ENCODE measurements around the gene ACTN2. TPM values are rescaled to one million over a fixed set of nuclear protein-coding genes. Genes with fewer than 3 reads are reported as not detected.

ACTN2 gene
- polyA plus RNA-seq, 1 experiment, result not detected

DNA sequence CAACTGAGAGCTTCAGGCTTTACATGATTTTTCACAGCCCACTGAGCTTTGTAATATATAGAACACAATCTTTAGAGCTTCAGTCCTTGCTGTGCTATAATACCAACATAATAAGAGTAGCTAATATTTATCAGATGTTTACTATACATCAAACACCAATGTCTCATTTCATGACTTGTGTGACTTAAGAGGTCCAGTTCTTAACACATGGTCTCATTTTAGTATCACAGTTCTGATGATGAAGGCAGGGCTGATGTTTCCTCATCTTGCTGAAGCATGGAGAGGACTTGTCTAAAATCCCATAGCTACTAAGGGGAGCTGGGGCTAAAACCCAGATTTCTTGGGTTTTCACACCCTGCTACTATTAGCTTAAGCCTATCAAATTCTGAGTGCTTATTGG, 114.3 kb downstream of the ACTN2 start:
- ChIA-PET CTCF (interaction anchor here (1.4 kb wide), 1 partner anchor 41 kb away, joined by 3 read pairs; no protein-coding TSS in a partner anchor), POLR2A (interaction anchor here (0.5 kb wide), 1 partner anchor 54 kb away, joined by 3 read pairs; no protein-coding TSS in a partner anchor)
- Histone ChIP-seq H3K27me3 (ENCODE audit: control insufficient read depth, insufficient read depth, low read length) (no peaks in the 10 kb centered on the region), H3K36me3 (ENCODE audit: control insufficient read depth, insufficient read depth, low read length) (no peaks in the 10 kb centered on the region), H3K4me3 (ENCODE audit: low read depth, low read length) (no peak overlapping the region)
- TF ChIP-seq, protein P1, sequence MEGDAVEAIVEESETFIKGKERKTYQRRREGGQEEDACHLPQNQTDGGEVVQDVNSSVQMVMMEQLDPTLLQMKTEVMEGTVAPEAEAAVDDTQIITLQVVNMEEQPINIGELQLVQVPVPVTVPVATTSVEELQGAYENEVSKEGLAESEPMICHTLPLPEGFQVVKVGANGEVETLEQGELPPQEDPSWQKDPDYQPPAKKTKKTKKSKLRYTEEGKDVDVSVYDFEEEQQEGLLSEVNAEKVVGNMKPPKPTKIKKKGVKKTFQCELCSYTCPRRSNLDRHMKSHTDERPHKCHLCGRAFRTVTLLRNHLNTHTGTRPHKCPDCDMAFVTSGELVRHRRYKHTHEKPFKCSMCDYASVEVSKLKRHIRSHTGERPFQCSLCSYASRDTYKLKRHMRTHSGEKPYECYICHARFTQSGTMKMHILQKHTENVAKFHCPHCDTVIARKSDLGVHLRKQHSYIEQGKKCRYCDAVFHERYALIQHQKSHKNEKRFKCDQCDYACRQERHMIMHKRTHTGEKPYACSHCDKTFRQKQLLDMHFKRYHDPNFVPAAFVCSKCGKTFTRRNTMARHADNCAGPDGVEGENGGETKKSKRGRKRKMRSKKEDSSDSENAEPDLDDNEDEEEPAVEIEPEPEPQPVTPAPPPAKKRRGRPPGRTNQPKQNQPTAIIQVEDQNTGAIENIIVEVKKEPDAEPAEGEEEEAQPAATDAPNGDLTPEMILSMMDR (IDR thresholded peaks at IDR 0.05; ENCODE audit: insufficient read depth, low read depth, low read length), result no peak
- DNase-seq (ENCODE audit: low read depth), result no peak

DNA sequence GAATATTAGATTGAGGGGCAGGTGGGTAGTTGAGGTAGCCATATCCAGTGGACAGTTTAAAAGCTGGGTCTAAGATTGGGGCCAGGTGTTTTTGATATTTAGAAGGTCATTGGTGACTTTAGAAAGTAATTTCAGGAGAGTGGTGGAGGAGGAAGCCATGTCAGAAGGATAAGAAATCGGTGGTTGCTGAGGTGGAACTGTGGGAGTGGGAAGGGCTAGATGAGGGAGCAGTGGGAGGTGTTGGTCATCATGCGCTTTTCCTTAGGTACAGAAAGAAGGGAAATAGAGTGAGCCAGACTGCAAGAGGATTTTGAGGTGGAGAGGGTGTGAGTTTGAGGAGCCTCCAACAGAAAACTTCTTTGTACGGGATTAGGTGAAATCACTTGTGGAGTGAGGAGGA, 116.0 kb downstream of the ACTN2 start:
- TF ChIP-seq, protein P1 (IDR thresholded peaks at IDR 0.05; ENCODE audit: insufficient read depth, low read depth, low read length), result no peak
- H3K4me3 ChIP-seq (ENCODE audit: low read depth, low read length), result no peak overlapping the region
- POLR2A ChIA-PET, result no interaction called here
- DNase-seq (ENCODE audit: low read depth), result no peak
- H3K27me3 ChIP-seq (ENCODE audit: control insufficient read depth, insufficient read depth, low read length), result no peaks in the 10 kb centered on the region
- CTCF ChIA-PET, result interaction anchor here (1.1 to 1.3 kb wide), 2 partner anchors 30 to 43 kb away, joined by 3 to 6 read pairs; no protein-coding TSS in a partner anchor
- no peaks in the 10 kb centered on the region for H3K36me3 ChIP-seq (ENCODE audit: control insufficient read depth, insufficient read depth, low read length)

DNA sequence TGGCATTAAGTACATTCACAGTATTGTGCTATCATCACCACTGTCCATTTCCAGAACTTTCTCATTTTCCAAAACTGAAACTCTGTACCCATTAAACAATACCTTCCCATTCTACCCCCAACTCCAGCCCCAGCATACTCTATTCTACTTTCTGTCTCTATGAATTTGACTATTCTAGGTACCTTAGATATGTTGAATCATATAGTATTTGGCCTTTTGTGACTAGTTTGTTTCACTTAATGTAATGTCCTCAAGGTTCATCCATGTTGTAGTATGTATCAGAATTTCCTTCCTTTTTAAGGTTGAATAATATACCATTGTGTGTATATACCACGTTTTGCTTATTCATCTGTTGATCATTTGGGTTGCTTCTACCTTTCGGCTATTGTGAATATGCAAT, 120.3 kb downstream of the ACTN2 start:
- Histone ChIP-seq H3K27me3 (ENCODE audit: control insufficient read depth, insufficient read depth, low read length) (no peaks in the 10 kb centered on the region), H3K36me3 (ENCODE audit: control insufficient read depth, insufficient read depth, low read length) (no peaks in the 10 kb centered on the region), H3K4me3 (ENCODE audit: low read depth, low read length) (no peak overlapping the region)
- DNase-seq (ENCODE audit: low read depth), result no peak
- TF ChIP-seq, protein P1 (IDR thresholded peaks at IDR 0.05; ENCODE audit: insufficient read depth, low read depth, low read length), result no peak
- ChIA-PET CTCF (no interaction called here), POLR2A (interaction anchor here (0.6 kb wide), 1 partner anchor 11 kb away, joined by 4 read pairs; no protein-coding TSS in a partner anchor)

DNA sequence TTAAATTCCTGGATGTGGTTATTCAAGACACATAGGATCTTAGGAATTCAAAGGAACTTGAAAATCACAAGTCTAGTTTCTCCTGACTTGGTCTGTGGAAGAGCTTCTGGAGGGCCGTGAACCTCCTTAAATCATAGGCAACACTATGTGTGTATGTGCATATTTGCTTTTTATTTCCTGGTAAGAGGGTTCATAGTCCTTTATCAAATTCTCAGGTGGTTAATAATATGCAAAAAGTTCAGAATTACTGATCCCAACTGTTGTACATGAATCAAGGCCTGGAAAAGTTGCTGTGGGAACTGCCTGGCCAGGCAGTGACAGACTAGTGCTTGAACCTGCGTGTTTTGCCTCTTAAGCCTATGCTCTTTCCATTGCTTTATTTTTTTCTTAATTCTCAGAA, 121.7 kb downstream of the ACTN2 start:
- Histone ChIP-seq H3K36me3 (ENCODE audit: control insufficient read depth, insufficient read depth, low read length) (no peaks in the 10 kb centered on the region; the same call in 1 of the 2 replicates), H3K4me3 (ENCODE audit: low read depth, low read length) (no peak overlapping the region), H3K27me3 (ENCODE audit: control insufficient read depth, insufficient read depth, low read length) (no peaks in the 10 kb centered on the region)
- ChIA-PET CTCF (no interaction called here), POLR2A (no interaction called here)
- TF ChIP-seq, protein P1 (IDR thresholded peaks at IDR 0.05; ENCODE audit: insufficient read depth, low read depth, low read length), result no peak
- no peak for DNase-seq (ENCODE audit: low read depth)

DNA sequence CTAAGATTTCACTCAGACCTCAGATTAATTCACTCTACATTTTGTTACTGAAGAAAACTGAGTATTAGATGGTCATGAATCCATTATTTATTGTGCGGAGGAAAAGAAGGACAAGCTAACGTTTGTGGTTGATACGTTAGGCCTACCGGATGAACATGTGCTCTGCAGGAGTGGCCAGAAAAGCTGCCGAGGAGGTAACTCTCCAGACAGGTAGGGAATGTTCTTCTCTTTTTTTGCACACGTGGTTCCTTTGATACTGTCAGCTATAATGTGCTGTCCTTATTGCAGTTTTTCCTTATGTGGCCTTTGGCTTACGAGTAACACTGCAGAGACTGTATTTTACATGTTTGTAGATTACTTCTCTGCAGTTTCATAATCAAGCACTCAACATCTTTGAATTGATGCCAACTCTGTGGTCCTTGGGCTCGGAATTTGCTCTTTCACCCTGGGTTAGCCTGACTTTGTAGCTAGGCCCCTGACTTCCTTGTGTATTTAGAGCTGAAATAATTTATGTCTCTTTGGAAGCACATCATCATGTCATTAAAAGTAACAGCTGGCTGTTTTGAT, 122.3 kb downstream of the ACTN2 start:
- no peak for DNase-seq (ENCODE audit: low read depth)
- POLR2A ChIA-PET, result no interaction called here
- H3K36me3 ChIP-seq (ENCODE audit: control insufficient read depth, insufficient read depth, low read length), result no peaks in the 10 kb centered on the region; the same call in 1 of the 2 replicates

More for the DNA sequence above, 122.3 kb downstream of the ACTN2 start:
- CTCF ChIA-PET, result no interaction called here
- Histone ChIP-seq H3K4me3 (ENCODE audit: low read depth, low read length) (no peak overlapping the region), H3K27me3 (ENCODE audit: control insufficient read depth, insufficient read depth, low read length) (no peaks in the 10 kb centered on the region)
- TF ChIP-seq, protein P1 (IDR thresholded peaks at IDR 0.05; ENCODE audit: insufficient read depth, low read depth, low read length), result no peak
